Tongue (tissue), 2 donors: Measurements from ENCODE around the gene KRT9. TPM values are rescaled to one million over a fixed set of nuclear protein-coding genes. Genes with fewer than 3 reads are reported as not detected.
"Not testable (repeated sequence)": the region's sequence is repeated elsewhere in the genome, so short reads cannot be mapped to it uniquely, and the experiment has no call there.

Experiments
- DNase-seq: peaks from one replicate; pipeline ENCODE4 v3.0.0-alpha.2; 2015
- total RNA-seq: library from RNA; depleted of rRNA; stranded (reverse); fragments of >200 nt; gene quantifications from one replicate; pipeline ENCODE4 v1.2.3, GENCODE V29; 2014

Gene KRT9
- total RNA-seq, 1 donor from 2014 or later: not detected

DNA sequence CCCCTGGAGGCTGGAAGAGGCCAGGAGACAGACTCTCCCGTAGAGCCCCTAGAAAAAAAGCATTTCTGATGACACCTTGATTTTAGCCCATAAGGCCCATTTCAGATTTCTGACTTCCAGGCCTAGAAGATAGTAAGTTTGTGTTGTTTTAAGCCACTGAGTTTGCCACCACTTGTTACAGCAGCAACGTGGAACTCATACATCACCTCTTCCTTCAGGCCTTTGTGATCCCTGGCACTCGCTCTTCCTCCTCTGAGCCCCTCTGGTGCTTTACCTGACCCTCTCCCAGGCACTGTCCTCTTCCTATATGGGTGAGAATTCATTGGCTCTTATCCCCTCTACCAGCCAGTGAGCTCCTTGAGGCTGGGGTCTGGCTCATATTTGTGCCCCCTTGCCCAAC lies 25.0 kb downstream of the KRT9 start:
- DNase-seq: no peak

DNA sequence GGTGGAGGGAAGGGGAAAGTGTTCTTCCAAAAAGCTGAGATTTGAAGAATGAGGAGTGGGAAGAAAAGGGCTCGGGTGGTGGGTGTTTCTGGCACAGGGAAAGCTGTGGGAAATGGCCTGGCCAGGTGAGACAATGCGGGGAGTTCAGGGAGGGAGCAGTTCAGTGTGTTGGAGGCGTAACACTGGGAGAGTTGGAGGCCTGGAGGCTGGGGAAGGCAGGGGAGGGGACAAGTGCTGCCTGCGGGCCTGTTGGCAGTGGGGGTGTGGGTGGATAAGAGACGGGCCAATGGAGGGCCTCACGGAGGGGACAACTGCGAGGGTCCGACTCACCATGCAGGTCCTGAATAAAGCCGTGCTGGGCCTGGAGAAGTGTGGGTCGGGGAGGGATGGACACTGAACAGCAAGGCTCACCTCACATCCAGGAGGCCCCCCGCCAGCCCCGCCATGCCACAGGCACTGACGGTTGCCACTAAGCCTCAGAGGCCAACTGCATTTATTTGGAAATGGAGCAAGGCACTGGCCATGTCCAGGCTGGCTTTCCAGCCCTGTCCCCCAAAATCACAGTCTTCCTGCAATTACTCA lies 25.9 kb downstream of the KRT9 start:
- no peak for DNase-seq

DNA sequence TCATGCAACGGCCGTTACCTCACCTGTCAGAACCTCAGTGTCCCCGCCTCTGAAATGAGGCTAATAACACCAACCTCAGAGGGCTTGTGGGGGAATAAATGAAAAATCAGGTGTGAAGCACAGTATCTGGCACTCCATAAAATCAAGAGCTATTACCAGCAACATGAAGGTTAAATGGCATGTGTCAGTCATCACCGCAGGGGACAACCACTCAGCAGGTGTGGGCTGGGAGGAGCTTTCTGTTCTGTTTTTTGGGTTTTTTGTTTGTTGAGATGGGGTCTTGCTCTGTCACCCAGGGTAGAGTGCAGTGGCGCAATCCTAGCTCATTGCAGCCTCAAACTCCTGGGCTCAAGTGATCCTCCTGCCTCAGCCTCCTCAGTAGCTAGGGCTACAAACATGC lies 26.9 kb downstream of the KRT9 start:
- no peak for DNase-seq

DNA sequence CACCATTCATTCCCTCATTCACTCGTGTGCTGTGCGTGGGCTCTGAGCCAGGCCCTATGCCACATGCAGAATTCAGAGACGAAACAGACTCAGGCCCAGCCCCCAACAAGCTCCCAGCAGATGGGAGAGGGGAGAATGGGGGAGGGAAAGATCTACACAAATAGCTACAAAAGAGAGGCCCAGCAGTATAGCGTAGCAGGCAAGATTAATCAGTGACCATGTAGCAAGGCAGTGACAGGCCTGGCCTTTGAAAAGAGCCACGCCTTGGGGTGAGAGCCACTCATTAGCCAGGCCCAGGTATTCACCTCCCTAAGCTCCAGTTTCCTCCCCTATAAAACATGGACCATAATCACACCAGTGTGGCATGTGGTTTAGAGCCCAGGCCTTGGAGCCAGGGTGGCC lies 27.4 kb downstream of the KRT9 start:
- peak; percentile 63 for DNase-seq

DNA sequence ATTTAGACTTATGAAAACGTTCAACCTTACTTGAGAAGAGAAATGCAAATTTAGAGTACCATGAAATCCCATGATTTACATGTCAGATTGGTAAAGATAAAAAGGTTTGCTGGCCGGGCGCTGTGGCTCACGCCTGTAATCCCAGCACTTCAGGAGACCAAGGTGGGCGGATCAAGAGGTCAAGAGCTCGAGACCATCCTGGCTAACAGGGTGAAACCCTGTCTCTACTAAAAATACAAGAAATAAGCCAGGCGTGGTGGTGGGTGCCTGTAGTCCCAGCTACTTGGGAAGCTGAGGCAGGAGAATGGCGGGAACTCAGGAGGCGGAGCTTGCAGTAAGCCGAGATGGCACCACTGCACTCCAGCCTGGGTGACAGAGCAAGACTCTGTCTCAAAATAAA lies 29.1 kb downstream of the KRT9 start:
- DNase-seq: not testable (repeated sequence)

DNA sequence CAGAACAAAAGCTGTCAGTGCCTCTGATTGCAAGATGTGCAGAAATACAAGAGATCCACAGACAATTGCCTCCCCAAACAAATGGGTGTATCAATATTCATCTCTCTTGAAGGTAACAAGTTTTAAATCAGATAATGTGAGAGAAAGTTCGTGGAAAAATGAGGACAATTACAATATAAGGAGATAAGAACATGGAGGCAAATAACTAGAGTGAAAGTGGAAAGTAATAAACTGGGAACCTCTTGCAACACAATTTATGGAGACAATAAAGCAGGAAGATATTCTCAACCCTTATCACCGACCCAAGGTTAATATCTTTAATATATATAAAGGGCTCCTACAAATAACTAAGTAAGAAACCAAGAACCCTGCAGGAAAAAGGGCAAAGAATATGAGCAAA lies 29.5 kb downstream of the KRT9 start:
- no peak for DNase-seq

DNA sequence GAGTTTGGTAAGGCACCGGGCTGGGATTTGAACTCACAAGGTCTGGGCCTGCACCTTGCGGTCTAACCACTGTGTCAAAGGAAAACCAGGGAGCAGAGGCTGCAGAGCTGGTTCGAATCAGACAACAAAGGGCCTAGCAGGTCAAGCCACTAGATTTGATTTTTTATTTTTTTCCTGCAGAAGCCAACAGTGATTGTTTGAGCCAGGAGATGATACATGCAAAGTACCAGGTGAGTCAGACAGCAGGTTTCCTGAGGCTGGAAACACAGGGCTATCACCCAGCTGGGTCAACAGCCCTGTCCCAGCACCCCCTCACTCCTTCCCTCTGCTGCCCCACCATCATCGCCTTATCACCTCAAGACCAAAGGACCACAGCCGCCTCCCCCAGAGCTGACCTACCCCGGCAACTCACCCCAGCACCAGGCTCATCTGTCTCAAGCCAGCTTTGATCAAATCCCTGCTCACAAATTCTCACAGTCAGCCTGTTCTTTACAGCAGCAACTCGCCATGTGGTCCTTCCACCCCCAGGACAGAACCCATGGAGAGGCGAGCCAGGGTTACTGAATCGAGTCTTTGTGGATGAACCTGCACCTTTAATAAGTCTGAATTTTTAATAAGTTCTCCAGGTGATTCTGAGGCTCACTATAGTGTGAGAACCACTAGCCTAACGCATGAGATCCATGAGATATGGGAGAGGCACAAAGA lies 30.8 kb downstream of the KRT9 start:
- no peak for DNase-seq

DNA sequence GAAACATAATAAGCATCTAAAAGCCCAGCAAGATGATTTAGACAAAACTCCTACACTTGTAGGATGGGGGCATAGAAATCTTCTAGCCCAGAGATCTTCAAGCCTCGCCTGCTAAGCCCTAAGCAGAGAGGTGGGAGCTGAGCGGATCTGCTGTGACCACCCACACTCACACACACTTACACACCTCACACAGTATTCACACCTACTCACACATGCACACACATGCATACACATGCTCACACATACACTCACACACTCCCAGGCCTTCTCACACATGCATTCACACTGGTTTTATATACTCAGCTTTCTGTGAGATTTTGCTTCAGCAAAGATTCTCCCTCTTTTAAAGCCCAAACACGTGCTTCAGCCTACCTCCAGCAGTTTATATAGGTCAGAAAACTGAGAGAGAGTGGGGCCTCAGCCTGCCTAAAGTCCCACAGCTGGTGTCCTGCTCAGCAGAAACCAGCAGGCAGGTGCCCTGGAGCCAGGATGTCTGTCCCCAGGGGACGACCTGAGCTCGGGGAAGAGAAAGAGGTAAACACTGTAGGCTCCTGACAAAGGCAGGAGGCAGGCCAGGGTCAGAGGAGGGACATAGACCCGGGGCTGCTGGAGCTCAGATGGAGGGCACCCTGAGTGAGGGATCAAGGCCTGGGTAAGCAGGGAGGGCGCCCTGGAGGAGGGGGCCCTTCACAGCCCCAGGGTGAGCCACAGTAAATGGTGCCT lies 31.7 kb downstream of the KRT9 start:
- no peak for DNase-seq

DNA sequence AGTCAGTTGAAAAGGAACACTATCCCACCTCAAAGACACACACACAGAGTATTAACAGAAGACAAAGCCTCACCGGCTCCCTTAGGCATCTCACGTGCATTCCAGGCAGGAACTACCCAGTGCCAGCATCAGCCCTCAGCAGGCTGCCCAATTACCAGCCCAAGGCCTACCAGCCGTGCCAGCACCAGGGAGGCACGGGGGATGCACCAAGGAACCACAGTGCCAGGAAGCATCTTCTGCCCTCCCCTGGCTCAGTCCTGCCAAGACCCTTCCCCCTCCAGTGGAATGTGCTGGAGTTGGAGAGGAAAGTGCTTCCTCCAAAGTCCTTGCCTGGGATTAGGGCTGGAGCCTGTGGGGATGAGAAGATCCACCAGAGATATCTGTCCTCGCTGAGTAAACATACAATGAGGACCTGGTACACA lies 32.8 kb downstream of the KRT9 start:
- DNase-seq: no peak

DNA sequence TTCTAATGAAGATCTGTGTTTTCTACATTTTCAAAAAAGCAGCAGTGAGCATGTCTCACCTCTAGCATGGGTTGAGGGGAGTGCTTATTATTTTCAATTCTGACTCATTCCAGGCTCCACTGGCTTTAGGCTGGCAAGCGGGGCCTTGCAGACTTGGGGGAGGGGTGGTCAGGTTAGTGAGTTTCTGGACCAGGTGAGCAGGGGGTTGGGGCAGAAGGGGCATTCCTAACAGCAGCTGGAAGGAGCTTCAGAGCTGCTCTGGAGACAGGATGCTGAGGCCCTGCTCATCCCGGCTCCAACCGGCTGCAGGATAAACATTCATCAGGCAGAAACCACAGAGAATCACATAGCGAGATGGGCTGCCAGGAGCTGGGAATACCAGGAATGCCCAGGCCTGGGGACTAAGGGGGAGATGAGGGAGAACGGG lies 33.3 kb downstream of the KRT9 start:
- no peak for DNase-seq

DNA sequence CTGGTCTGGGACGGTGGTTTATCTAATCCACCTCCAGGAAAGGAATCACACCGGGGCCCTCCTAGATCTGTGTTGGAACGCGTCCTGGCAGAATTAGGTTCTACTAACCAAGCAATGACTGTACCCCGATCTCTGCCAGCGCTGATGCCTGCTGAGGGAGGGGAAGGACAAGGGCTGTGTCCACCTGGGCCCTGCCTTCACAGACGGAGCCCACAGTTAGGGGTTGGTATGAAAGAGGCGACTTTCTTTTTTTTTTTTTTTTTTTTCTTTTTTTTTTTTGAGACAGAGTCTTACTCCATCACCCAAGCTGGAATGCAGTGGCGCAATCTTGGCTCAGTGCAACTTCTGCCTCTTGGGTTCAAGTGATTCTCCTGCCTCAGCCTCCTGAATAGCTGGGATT lies 33.9 kb downstream of the KRT9 start:
- DNase-seq: no peak

DNA sequence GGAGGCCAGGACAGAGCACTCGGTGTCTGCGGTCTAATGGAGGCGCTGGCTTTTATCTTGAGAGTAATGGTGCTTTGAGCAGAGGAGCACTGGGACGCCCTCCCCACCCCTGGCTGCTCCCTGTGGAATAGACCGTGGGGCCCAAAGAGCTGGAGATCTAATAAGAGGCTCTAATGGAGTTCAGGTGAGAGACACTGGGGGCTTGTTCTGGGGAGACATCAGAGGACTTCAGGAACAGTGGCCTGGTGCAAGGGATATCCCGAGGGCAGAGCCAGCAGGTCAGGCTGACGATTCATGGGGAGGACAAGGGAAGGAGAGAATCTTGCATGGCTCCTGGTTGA lies 34.3 kb downstream of the KRT9 start:
- DNase-seq: no peak

DNA sequence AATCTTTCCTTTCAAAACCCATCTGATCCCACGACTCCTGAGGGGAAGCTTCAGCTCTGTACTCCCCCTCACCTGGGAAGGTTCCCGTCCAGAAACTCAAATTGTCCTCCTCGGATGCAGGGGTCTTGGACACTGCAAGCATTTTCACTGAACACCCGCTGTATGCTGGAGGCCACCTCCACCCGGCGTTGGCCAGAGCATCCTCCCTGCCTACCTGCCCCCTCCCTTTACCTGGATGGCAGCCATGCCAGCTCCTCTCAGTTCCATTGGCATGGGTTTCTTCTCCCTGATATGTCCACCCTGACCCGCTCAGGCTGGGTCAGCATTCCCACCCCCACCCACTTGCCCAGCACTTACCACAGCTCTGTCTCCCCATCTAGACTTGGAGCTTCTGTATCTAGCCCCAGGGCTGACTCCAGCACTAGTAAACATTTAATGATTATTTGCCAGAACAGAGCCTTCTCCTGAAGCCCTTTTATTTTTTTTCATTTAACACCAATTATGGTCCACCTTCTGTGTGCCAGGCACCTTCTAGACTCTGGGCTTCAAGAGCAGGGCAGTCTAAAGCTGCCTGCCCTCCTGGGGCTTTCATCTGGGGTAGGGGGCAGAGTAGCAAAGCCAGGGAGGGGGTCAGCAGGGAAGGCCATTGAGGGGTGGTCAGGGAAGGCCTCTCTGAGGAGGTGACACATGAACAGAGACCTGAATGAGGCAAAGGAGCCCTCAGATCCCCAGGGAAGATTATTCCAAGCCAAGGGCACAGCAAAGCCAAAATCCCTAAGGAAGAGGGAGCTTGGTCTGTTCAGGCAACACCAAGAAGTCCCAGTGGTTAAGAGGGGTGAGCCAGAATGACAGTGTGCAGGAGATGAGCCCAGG lies 34.9 kb downstream of the KRT9 start:
- DNase-seq: no peak

DNA sequence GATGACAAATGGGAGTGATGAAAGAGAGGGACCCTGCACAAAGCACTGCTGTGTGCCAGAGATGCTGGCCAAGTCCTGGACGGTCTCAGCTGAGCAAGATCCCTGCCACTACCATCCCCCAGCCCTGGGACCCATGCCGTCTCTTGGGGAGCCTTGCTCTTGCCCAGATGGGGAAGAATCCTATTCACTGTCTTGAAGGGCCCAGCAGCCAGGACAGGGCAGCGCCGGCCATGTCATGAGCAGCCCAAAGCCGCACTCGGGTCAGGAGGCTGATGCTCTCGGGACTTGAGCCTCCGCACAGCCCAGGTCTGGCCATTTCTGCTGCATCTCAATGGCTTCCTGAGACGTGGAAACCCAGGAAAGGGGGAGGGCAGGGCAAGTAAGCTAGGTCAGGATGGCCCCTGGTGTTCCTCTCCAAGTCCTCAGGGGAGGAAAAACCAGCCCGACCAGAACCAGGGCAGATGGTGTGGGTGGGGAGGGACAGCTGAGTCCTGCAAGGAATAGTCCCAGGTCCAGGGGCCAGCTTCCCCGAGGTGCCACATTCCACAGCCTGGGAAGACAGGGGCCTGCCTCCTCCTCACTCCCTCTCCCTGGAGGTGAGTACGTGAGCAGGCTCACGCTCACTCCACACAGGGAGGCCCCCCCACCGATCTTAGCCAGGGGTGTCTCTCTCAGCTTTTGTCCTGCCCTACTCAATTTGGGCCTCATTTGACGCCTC lies 35.9 kb downstream of the KRT9 start:
- no peak for DNase-seq

DNA sequence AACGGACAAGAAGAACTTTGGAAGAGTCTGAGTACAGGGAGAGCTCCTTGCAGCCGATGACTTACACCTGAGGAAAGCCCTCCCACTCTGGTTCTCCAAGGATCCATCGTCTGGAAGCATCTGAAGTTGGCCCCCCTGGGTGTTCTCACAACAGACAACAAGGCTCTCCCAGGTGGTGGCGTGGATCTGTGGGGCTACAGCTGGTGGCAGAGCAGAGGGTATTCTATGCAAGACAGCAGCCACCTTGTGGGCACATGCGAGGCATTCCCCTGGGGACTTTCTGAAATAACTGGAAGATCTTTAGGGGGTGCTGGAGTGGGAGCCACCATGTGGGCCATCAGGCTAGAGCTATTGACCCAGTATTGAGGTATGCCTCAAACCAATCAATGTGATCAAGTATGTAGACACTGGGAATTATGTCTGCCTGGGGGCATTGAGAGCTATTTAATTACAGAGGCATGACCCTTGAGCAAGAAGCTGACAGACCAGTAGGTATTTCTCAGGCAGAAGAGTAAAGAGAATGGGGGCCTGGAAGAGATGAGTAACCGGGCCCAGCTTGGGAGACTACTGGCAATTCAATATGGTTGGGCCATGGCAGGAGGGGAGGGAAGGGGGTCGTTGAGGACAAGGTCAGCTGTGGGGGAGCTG lies 36.8 kb downstream of the KRT9 start:
- no peak for DNase-seq

DNA sequence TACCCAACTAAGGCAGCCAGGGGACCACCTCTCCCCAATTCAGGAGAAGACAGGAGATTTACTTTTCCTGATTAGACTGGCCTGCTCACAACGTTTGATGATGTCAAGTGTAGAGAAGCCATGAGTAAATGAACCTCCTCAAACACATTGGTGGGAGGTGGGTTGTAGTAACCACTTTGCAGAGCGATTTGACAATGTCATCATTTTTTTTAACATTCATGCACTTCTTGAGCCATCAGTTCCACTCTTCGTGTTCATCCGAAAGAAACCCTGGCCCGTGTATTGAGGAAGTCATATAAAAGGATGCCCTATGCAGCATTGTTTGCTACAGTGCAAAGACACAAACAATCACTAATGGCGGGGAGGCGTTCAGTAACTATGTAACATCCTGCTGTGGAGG lies 38.2 kb downstream of the KRT9 start:
- DNase-seq: no peak

DNA sequence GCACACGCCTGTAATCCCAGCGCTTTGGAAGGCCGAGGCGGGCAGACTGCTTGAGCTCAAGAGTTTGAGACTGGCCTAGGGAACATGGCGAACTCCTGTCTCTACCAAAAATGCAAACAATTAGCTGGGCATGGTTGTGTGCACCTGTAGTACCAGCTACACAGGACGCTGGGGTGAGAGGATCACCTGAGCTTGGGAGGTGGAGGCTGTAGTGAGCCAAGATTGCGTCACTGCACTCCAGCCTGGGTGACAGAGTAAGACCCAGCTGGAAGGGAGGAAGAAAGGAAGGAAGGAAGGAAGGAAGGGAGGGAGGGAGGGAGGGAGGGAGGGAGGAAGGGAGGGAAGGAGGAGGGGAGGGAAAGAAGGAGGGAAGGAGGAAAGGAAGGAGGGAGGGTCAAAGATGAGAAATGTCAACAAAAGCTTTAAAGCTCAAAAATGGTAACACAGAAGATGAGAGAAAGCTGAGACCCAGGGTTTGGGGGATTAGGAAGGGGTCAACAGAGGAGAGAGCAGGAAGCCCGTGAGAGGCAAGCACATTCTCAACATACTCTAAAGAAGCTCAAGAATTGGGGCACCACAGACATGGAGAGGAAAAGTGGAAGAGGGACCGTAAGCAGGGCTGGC lies 38.8 kb downstream of the KRT9 start:
- DNase-seq: no peak

DNA sequence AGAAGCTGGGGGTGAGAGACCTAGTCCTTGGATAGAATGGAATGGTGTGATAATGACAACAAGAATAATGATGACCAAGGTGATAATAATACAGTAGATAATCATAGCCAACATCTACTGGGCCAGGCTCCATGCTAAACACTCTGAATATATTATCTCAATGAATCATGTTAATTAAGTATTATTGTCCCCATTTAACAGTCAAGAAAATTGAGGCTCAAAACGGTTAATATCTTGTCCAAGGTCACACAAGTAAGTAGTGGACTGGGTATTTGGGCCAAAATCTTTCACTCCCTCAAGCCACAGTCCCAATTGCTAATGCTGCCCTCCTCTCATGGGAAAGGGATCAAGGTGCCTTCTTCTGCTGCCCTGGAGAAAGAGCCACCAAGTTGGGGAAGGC lies 39.9 kb downstream of the KRT9 start:
- no peak for DNase-seq

DNA sequence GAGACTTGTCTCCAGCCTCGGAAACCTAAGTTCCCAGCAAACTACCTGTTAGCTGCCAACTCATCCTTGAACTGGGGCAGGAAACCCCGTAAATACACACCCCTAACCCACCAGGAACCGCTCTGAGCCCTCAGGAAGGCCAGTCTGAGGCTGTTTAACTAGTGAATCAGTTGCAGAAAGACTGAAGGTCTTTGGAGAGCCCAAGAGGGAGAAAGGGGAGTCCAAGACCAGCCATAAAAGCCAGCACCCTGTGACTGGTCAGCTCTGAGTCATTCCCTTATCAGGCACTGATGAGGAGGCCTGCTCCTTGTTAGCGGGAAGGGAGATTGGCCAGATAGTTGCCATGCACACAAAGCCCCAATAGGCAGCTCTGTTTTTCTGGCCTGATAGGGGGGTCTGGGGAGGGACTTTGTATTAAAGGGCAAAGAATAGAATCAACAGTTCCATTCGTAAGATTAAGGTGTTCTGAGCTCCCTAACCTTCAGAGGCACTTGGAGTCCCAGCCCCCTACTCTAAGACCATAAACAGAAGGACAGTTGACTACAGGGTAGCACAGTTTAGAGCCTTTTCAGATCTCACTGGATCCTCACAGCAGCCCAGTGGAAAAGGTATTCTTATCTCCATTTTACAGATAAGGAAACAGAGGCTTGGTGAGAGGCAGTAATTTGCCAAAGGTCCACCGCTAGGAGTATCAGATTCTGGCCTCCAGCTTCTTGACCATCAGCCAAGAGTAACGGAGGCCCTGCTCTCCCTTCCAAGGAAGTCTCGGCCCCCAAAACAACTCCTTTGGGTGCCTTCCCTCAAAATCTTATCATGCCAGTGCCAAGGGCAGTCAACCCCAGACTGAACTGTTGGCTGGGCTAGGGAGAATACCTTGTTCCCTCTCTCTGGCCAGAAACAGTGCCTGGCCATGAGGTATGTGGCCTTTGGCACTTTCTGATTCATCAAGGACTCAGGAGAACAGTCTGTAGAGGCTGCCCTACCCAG lies 41.5 kb downstream of the KRT9 start:
- DNase-seq: no peak

DNA sequence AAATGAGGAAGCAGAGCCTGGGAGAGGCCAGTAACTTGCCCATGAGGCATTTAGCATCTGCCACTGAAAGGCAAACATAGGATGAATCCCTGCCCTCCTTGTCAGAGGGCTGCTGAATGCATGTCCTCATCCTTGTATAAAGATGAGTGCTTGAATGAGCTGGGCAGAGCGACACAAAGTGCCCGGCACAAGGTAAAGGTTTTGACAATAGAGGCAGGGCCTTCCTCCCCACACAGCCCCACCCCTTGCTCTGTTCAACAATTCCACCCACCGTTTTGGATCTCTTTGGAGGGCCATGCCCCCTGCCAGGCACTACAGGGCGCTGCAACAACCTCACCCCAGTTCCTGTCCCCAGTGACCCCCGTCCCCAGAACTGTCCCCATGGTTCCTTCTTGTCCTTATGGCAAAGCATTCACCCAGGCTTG lies 42.4 kb downstream of the KRT9 start:
- DNase-seq: no peak
